SU-DHL-6 (cell line): ENCODE measurements around the gene ARHGAP29.

Experiments used
- H2AFZ ChIP-seq: fragments of 200-600 bp; sonication (generic); 2 replicates; pipeline ENCODE4 v1.6.1; 2014; ENCODE audit warnings: low read depth, mild to moderate bottlenecking, moderate library complexity, mixed read lengths, antibody characterized with exemption, low read length; ENCODE audit not compliant: severe bottlenecking
- H3F3A ChIP-seq: fragments of 200-600 bp; shearing (Covaris generic); 2 replicates; pipeline ENCODE4 v1.6.0; 2016; ENCODE audit warnings: antibody characterized with exemption, mild to moderate bottlenecking; ENCODE audit not compliant: insufficient read depth
- H3K27ac ChIP-seq: fragments of 200-600 bp; sonication (generic); 2 replicates; pipeline ENCODE4 v1.5.1; 2016; ENCODE audit warnings: low read depth, mild to moderate bottlenecking, low read length, moderate library complexity, mixed read lengths
- H3K27me3 ChIP-seq: fragments of 200-600 bp; sonication (generic), shearing (Covaris generic); 2 replicates; pipeline ENCODE4 v1.6.0; 2014; ENCODE audit warnings: mild to moderate bottlenecking, low read length
- H3K36me3 ChIP-seq: fragments of 200-600 bp; sonication (generic); 2 replicates; pipeline ENCODE4 v1.6.1; 2014; ENCODE audit warnings: mild to moderate bottlenecking, low read length, mixed read lengths
- H3K4me2 ChIP-seq: fragments of 300-600, 200-600 bp; shearing (Covaris generic), sonication (generic); 2 replicates; pipeline ENCODE4 v1.6.0; 2014; ENCODE audit warnings: low read length, low read depth, mild to moderate bottlenecking; ENCODE audit not compliant: poor library complexity, severe bottlenecking
- H3K4me3 ChIP-seq: fragments of 200-600 bp; sonication (generic); 2 replicates; pipeline ENCODE4 v1.5.1; 2014; ENCODE audit warnings: antibody characterized with exemption, low read length, mild to moderate bottlenecking, mixed read lengths; ENCODE audit not compliant: insufficient read depth, poor library complexity, severe bottlenecking
- H3K79me2 ChIP-seq: fragments of 200-600 bp; sonication (generic); 2 replicates; pipeline ENCODE4 v1.6.1; 2014; ENCODE audit warnings: mild to moderate bottlenecking, low read length, moderate library complexity; ENCODE audit not compliant: insufficient read depth
- H3K9ac ChIP-seq: fragments of 200-600 bp; sonication (generic); 2 replicates; pipeline ENCODE4 v1.7.0; 2014; ENCODE audit warnings: mild to moderate bottlenecking, low read length
- H3K9me2 ChIP-seq: fragments of 200-600 bp; sonication (generic); replicated peaks from 2 replicates; pipeline ENCODE4 v1.6.1; 2014; ENCODE audit warnings: low read length; ENCODE audit not compliant: insufficient read depth
- H3K9me3 ChIP-seq: fragments of 200-600 bp; sonication (generic); 2 replicates; pipeline ENCODE4 v1.6.1; 2014; ENCODE audit warnings: low read length, mixed read lengths; ENCODE audit not compliant: insufficient read depth
- H4K20me1 ChIP-seq: fragments of 200-600 bp; sonication (generic); 2 replicates; pipeline ENCODE4 v1.6.1; 2014; ENCODE audit warnings: low read depth, mild to moderate bottlenecking, antibody characterized with exemption, low read length, moderate library complexity, mixed read lengths
- EZH2phosphoT487 ChIP-seq: fragments of 200-600 bp; sonication (generic), shearing (Covaris generic); conservative IDR thresholded peaks from 2 replicates; pipeline ENCODE4 v1.6.1; 2018; ENCODE audit warnings: mild to moderate bottlenecking, antibody characterized with exemption, low read length, moderate library complexity, mixed read lengths
- TF ChIP-seq, protein P1 (sequence below): fragments of 200-600 bp; sonication (generic); IDR thresholded peaks from one replicate; pipeline ENCODE4 v1.5.1; 2017; ENCODE audit warnings: antibody characterized with exemption, mild to moderate bottlenecking, low read length, moderate library complexity; ENCODE audit not compliant: insufficient read depth, poor library complexity, severe bottlenecking

Gene ARHGAP29

DNA sequence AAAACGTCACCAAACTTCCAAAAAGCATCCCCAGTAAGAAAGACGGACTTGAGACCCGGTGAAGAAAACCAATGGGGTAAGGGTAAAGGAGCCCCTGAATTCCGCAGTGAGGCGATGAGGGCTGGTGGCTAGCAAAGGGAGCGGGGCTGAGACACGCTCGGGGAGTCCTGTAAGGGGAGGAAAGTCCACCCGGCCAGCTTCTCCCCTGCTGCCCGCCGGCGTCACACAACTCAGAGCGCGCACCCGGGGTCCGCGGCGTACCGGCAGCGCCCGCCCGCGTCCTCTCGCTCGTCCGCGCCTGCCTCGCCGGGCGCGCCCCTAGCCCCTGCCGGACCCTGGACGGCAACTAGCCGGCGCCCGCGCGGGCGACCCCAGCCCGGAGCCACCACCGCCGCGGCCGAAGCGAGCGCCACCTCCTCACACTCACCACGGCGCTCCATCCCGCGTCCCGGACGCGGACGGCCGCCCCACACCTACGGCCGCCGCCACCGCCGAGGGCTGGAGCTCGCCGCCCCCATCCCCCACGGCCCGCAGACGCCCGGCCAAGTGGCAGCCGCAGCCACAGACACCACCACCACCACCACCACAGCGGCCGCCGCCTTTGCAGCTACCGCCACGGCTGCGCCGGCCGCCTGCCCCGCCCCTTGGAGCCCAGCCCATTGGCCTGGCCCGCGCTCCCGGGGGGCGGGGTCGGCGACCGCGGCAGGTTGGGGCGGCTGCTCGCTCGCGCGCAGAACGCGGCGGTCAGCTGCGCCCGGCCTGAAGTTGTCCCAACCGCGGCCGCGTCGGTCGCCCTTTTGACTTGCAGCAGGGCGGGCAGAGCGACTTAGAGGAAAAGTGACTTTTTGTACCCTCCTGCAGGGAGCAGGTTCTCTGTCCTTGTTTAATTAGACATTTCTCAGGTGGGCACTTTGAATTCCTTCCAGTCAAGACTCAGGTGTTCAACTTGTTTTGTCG, 10.0 kb upstream of the ARHGAP29 start:
- no peaks in the 10 kb centered on the region for H3K79me2 ChIP-seq
- H3K27ac ChIP-seq: no peak overlapping the region
- peak overlapping the region; percentile 34; the same call in 1 of the 2 replicates for H3K9ac ChIP-seq
- H3K36me3 ChIP-seq: no peaks in the 10 kb centered on the region
- peak overlapping the region; percentile 77 for H2AFZ ChIP-seq
- no peaks in the 10 kb centered on the region for H3K9me3 ChIP-seq
- peak overlapping the region; percentile 54 for H3K4me3 ChIP-seq
- TF ChIP-seq, protein P1, sequence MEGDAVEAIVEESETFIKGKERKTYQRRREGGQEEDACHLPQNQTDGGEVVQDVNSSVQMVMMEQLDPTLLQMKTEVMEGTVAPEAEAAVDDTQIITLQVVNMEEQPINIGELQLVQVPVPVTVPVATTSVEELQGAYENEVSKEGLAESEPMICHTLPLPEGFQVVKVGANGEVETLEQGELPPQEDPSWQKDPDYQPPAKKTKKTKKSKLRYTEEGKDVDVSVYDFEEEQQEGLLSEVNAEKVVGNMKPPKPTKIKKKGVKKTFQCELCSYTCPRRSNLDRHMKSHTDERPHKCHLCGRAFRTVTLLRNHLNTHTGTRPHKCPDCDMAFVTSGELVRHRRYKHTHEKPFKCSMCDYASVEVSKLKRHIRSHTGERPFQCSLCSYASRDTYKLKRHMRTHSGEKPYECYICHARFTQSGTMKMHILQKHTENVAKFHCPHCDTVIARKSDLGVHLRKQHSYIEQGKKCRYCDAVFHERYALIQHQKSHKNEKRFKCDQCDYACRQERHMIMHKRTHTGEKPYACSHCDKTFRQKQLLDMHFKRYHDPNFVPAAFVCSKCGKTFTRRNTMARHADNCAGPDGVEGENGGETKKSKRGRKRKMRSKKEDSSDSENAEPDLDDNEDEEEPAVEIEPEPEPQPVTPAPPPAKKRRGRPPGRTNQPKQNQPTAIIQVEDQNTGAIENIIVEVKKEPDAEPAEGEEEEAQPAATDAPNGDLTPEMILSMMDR: no peak
- TF ChIP-seq EZH2phosphoT487: no peak
- no peaks in the 10 kb centered on the region for H3K9me2 ChIP-seq
- H3F3A ChIP-seq: no peaks in the 10 kb centered on the region
- no peaks in the 10 kb centered on the region for H4K20me1 ChIP-seq
- H3K27me3 ChIP-seq: no peaks in the 10 kb centered on the region
- peak overlapping the region; percentile 66 for H3K4me2 ChIP-seq

DNA sequence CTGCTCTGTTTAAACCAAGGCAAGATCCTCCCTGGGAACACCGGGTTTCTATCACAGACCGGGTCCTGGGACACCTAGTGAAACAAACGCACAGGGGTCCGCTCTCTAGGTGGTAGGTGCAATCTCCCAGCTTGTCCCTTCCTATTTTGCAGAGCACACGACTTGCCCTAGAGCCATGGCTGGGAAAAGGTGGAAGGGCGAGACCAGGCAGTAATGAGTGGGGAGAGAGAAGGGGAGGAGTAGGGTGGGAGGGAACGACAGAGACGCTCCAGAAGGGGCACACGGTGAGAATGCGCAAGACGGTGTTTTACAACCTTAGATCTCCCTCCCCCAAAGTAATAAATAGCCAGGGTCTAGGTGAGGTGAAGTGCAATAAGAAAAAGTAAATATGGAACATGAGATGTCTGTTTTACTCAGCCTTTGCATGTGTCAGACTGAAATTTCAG, 9.3 kb upstream of the ARHGAP29 start:
- Histone ChIP-seq H3K9ac (no peak overlapping the region), H3K27ac (no peak overlapping the region), H3K27me3 (no peaks in the 10 kb centered on the region), H3K79me2 (no peaks in the 10 kb centered on the region), H3K4me2 (peak overlapping the region; percentile 66), H2AFZ (peak overlapping the region; percentile 77), H3K9me3 (no peaks in the 10 kb centered on the region), H3K4me3 (no peak overlapping the region), H3K36me3 (no peaks in the 10 kb centered on the region), H3K9me2 (no peaks in the 10 kb centered on the region), H4K20me1 (no peaks in the 10 kb centered on the region), H3F3A (no peaks in the 10 kb centered on the region)
- TF ChIP-seq, protein P1: no peak
- TF ChIP-seq EZH2phosphoT487: no peak

DNA sequence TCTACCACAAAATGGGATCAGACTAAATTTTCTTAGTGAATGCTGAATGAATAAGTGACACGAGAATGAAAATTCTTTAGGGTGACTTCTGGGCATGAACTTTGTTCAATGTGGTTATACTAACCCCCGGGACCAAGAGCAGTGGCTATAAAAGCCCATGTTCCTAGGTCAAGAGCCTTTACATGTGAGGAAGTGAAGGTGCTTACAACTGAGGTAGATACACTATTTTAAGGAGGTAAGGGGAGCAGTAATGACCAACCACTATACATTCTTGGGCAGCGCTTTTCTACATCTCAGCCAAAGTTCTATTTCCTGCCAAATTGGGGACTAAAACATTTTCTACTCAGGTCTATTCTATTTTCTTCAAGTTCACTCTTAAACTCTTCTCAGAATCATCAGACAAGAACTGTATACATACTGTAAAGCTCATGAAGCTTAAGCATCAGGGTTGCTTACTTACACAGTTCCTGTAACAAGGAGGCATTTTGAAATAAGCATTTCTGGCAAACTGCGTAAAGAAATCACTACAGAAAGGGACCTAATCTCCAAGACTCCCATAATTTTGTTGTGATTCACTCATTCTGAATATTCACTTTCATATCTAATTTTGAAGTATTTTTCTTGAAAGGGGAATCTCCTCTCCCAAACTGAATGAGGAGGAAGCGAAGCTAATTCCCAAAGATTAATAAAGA, 8.5 kb upstream of the ARHGAP29 start:
- no peak for TF ChIP-seq EZH2phosphoT487
- TF ChIP-seq, protein P1: no peak
- no peak overlapping the region for H2AFZ ChIP-seq
- H3K4me3 ChIP-seq: no peak overlapping the region
- no peaks in the 10 kb centered on the region for H3K9me3 ChIP-seq
- H3K36me3 ChIP-seq: no peaks in the 10 kb centered on the region
- H3K79me2 ChIP-seq: no peaks in the 10 kb centered on the region
- H4K20me1 ChIP-seq: no peaks in the 10 kb centered on the region
- no peaks in the 10 kb centered on the region for H3F3A ChIP-seq
- no peaks in the 10 kb centered on the region for H3K27me3 ChIP-seq
- no peak overlapping the region for H3K4me2 ChIP-seq
- H3K27ac ChIP-seq: no peak overlapping the region
- H3K9me2 ChIP-seq: no peaks in the 10 kb centered on the region
- no peak overlapping the region for H3K9ac ChIP-seq
